Cerebellar cortex (tissue), 1 donor: ENCODE measurements around the gene MXI1.
A peak's percentile ranks its signal among the peaks of the same experiment; 100 is the strongest.

Experiments
- DNase-seq: peaks from one replicate; pipeline ENCODE4 v3.0.0-alpha.2; 2015; ENCODE audit warnings: low spot score

MXI1 gene

GRCh38 chr10:110207011-110207804, at the start of gene MXI1:
Gene MXI1, plus strand, starts transcription at chr10:110207605. Its CDS starts 204 bp downstream, at chr10:110207809.
- peak; percentile 95 for DNase-seq

GRCh38 chr10:110158051-110159005, 49.1 kb upstream of the MXI1 start:
- DNase-seq = no peak

- DNase-seq = no peak
Observed at GRCh38 chr10:110160081-110160480, 47.3 kb upstream of the MXI1 start.

GRCh38 chr10:110160522-110160921, 46.9 kb upstream of the MXI1 start:
- no peak for DNase-seq

- no peak for DNase-seq
Observed at GRCh38 chr10:110162741-110163145, 44.7 kb upstream of the MXI1 start.

- no peak for DNase-seq
Observed at GRCh38 chr10:110163192-110163773, 44.1 kb upstream of the MXI1 start.

- no peak for DNase-seq
Observed at GRCh38 chr10:110163841-110164240, 43.6 kb upstream of the MXI1 start.

- no peak for DNase-seq
Observed at GRCh38 chr10:110165239-110165638, 42.2 kb upstream of the MXI1 start.

GRCh38 chr10:110167149-110167548, 40.3 kb upstream of the MXI1 start:
- DNase-seq = no peak

- peak; percentile 33 for DNase-seq
Observed at GRCh38 chr10:110168601-110169481, 38.6 kb upstream of the MXI1 start.

- no peak for DNase-seq
Observed at GRCh38 chr10:110169586-110169985, 37.8 kb upstream of the MXI1 start.

GRCh38 chr10:110170142-110170971, 37.0 kb upstream of the MXI1 start:
- DNase-seq = no peak

- no peak for DNase-seq
Observed at GRCh38 chr10:110171032-110171431, 36.4 kb upstream of the MXI1 start.

GRCh38 chr10:110172155-110172554, 35.2 kb upstream of the MXI1 start:
- DNase-seq = no peak

GRCh38 chr10:110174201-110174600, 33.2 kb upstream of the MXI1 start:
- DNase-seq = no peak

GRCh38 chr10:110174816-110175215, 32.6 kb upstream of the MXI1 start:
- no peak for DNase-seq

- no peak for DNase-seq
Observed at GRCh38 chr10:110175406-110175805, 32.0 kb upstream of the MXI1 start.

GRCh38 chr10:110176141-110177030, 31.0 kb upstream of the MXI1 start:
- DNase-seq = no peak

GRCh38 chr10:110179220-110179619, 28.2 kb upstream of the MXI1 start:
- DNase-seq = no peak

- DNase-seq = no peak
Observed at GRCh38 chr10:110181451-110181850, 26.0 kb upstream of the MXI1 start.
